Stimulated activated CD8-positive, alpha-beta memory T cell treated with anti-CD3 and anti-CD28 coated beads, Interleukin-4, amount 100 ng/mL, for 24 hours (primary cell): ENCODE data around the gene CDC42.
"Not testable (repeated sequence)": the region's sequence is repeated elsewhere in the genome, so short reads cannot be mapped to it uniquely, and the experiment has no call there.

Experiments
- DNase-seq: peaks from one replicate; pipeline ENCODE4 v3.0.0-alpha.2; 2020; ENCODE audit warnings: low read depth

CDC42 gene

GRCh38 chr1:22052115-22053016 lies at the start of gene CDC42:
Gene CDC42, plus strand, starts transcription at chr1:22052709. Its CDS starts 25,770 bp downstream, at chr1:22078479.
- peak; percentile 93 for DNase-seq

- not testable (repeated sequence) for DNase-seq
Measured at GRCh38 chr1:22002875-22003274, 49.6 kb upstream of the CDC42 start.

GRCh38 chr1:22003959-22004358 lies 48.5 kb upstream of the CDC42 start:
- DNase-seq: not testable (repeated sequence)

- DNase-seq: not testable (repeated sequence)
Measured at GRCh38 chr1:22005261-22006149, 47.0 kb upstream of the CDC42 start.

- not testable (repeated sequence) for DNase-seq
Measured at GRCh38 chr1:22006736-22007135, 45.8 kb upstream of the CDC42 start.

- not testable (repeated sequence) for DNase-seq
Measured at GRCh38 chr1:22007262-22007661, 45.2 kb upstream of the CDC42 start.

DNA sequence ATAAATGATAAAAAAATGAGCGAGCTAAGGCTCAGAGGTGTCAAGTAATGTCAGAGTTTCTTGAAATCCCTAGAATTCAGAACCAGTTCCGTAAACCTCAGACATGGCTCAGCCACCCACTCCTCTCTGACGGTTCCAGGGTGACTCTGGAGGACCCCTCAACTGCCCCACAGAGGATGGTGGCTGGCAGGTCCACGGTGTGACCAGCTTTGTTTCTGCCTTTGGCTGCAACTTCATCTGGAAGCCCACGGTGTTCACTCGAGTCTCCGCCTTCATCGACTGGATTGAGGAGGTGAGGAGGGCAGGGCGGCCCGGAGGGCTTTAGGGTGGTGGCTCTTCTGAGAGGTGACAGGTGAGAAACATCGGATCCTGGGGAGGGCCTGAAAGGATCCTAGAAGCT lies 42.9 kb upstream of the CDC42 start:
- DNase-seq: not testable (repeated sequence)

GRCh38 chr1:22012752-22013151 lies 39.8 kb upstream of the CDC42 start:
- DNase-seq: not testable (repeated sequence)

- not testable (repeated sequence) for DNase-seq
Measured at GRCh38 chr1:22014575-22015206, 37.8 kb upstream of the CDC42 start.

GRCh38 chr1:22018583-22019559 lies 33.6 kb upstream of the CDC42 start:
- peak; percentile 36 for DNase-seq

DNA sequence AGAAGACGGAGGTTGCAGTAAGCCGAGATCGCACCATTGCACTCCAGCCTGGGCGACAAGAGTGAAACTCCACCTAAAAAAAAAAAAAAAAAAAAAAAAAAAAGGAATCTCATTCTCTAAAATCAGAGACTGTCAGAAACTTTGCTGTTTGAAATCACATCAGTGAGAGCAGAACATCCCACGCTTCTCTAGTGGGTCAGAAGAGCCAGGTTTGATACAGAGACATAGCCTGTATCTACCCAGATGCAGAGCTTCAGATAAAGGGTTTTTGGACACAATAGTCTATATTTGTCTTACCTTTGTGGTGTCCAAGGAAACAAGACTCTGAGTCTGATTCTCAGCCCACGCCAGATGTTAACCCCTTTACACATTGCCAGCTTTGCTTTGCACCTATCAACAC lies 31.4 kb upstream of the CDC42 start:
- no peak for DNase-seq

DNA sequence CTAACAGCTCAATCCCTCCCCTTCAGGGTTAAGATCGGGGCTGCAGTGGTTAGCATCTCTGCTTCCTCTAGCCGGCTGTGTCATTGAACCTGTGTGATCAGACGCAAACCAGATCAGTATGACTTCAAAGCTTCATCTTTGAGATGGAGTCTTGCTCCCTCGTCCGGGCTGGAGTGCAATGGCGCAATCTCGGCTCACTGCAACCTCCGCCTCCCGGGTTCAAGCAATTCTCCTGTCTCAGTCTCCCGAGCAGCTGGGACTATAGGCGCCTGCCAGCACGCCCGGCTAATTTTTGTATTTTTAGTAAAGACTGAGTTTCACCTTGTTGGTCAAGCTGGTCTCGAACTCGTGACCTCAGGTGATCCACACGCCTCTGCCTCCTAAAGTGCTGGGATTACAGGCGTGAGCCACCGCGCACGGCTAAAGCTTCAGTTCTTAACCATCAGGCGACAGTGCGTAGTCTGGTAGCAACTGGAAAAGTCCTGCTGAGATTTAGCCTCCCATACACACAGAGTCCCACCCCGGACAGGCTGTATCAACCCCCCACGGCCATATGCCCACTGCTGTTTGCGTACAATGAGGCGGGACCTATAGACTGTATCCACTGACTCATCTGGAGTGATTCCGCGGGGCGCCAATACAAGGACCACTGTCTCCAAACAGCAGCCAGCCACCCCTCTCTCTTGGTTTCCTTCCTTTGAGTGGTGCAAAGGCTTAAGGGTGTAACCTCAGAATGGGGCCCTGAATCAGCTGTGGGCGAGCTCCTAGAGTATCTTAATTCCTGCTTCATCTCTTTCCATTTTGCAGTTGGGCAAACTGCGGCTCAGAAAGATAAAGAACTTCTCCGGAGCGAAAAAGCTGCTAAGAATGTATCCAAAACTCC lies 27.8 kb upstream of the CDC42 start:
- DNase-seq: peak; percentile 63

- DNase-seq: peak; percentile 84
Measured at GRCh38 chr1:22025368-22026155, 26.9 kb upstream of the CDC42 start.

GRCh38 chr1:22026924-22027289 lies 25.6 kb upstream of the CDC42 start:
- DNase-seq: no peak

DNA sequence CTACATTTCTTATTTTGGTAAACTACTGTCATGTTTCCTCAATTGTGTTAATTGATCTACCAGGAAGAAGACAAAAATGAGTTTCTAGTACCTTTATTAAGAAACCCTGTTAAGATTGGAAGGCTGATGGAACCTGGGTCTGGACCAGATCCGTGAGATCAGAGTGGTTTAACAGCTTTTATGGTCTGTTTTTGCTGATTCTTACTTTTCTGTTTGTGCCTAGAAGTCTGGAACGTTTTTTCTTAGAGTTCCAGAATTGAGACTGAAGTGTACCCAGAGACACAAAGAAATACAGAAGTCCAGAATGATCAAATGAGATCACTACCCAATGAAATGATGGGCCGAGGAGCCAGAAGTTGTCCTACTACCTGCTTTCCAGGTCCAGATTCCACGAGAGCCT lies 22.5 kb upstream of the CDC42 start:
- no peak for DNase-seq

DNA sequence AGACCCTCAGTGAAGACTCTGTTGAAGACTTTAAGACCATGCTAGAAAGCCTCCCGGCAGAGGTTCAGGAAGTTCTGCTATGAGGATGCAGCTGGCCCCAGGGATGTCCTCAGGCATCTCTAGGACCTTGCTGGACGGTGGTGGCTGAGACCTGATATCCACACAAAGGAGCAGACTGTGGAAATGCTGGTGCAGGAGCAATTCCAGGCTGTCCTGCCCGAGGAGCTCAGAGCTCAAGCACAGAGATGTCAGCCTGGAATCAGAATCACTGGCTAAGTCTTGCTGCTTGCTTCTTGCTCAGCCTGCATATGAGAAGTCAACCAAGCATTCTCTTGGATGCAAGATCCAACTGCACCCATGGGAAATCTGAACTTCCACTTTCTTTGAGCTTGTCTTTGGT lies 22.0 kb upstream of the CDC42 start:
- no peak for DNase-seq

- no peak for DNase-seq
Measured at GRCh38 chr1:22031214-22031962, 21.1 kb upstream of the CDC42 start.

- DNase-seq: not testable (repeated sequence)
Measured at GRCh38 chr1:22034834-22035233, 17.7 kb upstream of the CDC42 start.
